Nephron (organoid): Measurements from ENCODE around the gene STXBP2.

Experiments
- H3K27ac Mint-ChIP-seq, 3 experiments: 2 replicates each; pipeline ENCODE4 v1.8.0; 2020; ENCODE audit warnings: mixed read lengths in 3 of 3, mild to moderate bottlenecking in 2 of 3, moderate library complexity in 1 of 3
- H3K27me3 Mint-ChIP-seq: 2 replicates; pipeline ENCODE4 v1.8.0; 2021; ENCODE audit warnings: low read depth, mild to moderate bottlenecking, moderate library complexity, mixed read lengths
- H3K36me3 Mint-ChIP-seq: 2 replicates; pipeline ENCODE4 v1.8.0; 2020; ENCODE audit warnings: low read depth, mixed read lengths
- H3K4me1 Mint-ChIP-seq: 2 replicates; pipeline ENCODE4 v1.8.0; 2020; ENCODE audit warnings: mixed read lengths
- H3K4me3 Mint-ChIP-seq, 3 experiments: 2 replicates each; pipeline ENCODE4 v1.8.0; 2020; ENCODE audit warnings: mild to moderate bottlenecking in 3 of 3, mixed read lengths in 3 of 3, moderate library complexity in 2 of 3
- H3K9me3 Mint-ChIP-seq: 2 replicates; pipeline ENCODE4 v1.8.0; 2020; ENCODE audit warnings: mixed read lengths
- TF ChIP-seq, protein P1 (sequence below), 3 experiments: fragments of 200-600 bp; sonication (generic); IDR thresholded peaks; one replicate each; pipeline ENCODE4 v1.5.0; 2021; ENCODE audit warnings: antibody characterized with exemption in 3 of 3; ENCODE audit not compliant: unreplicated experiment in 3 of 3

The STXBP2 gene

DNA sequence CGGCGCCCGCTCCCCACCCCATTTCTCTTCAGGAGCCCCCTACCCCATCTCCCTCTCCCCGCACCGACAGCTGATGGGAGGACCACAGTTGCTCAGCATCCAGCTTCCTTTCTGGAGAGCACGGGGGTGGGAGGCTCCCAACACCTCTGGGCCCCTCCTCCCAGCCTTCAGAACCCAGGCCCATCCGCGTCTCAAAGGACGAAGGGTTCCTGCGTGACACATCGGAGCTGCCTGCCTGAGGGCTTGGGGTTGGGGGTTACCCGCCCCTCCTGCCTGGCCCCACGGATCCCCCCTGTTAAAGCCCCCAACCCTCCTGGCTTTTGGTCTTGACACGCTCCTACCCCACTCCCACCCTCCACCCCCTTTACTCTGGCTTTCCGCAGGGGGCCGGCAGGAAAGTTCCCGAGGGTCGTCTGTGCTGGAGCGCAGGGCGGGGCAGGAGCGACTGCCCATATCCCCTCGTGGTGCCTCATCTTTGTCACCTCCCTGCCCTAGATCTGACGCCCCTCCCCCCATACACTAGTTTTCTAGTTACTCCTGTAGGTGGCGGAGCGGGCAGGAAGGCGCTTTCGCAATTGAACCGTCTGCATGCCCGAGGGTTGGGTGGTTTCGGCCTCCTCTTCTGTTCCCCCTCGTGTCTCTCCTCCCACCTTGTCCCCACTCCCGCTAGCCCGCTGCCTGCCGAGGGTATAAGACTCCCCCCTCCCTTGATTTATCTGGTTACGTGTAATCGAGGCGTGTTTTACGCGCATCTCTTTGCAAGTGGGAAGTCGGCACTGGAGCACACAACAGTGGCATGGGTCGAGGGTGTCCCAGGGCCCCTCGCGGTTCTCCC, 44.6 kb downstream of the STXBP2 start:
- H3K9me3 Mint-ChIP-seq, result no peaks in the 10 kb centered on the region
- H3K4me3 Mint-ChIP-seq, result peak overlapping the region; percentile 92 to 94 (median 93)
- TF ChIP-seq, protein P1, sequence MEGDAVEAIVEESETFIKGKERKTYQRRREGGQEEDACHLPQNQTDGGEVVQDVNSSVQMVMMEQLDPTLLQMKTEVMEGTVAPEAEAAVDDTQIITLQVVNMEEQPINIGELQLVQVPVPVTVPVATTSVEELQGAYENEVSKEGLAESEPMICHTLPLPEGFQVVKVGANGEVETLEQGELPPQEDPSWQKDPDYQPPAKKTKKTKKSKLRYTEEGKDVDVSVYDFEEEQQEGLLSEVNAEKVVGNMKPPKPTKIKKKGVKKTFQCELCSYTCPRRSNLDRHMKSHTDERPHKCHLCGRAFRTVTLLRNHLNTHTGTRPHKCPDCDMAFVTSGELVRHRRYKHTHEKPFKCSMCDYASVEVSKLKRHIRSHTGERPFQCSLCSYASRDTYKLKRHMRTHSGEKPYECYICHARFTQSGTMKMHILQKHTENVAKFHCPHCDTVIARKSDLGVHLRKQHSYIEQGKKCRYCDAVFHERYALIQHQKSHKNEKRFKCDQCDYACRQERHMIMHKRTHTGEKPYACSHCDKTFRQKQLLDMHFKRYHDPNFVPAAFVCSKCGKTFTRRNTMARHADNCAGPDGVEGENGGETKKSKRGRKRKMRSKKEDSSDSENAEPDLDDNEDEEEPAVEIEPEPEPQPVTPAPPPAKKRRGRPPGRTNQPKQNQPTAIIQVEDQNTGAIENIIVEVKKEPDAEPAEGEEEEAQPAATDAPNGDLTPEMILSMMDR (IDR thresholded peaks at IDR 0.05; ENCODE audit: unreplicated experiment in 3 of 3), result peak; percentile 29 to 42 (median 40)
- H3K27me3 Mint-ChIP-seq, result peaks cover 11% of the 10 kb centered on the region
- peaks cover 19% of the 10 kb centered on the region for H3K36me3 Mint-ChIP-seq
- H3K27ac Mint-ChIP-seq, result peak overlapping the region; percentile 58 to 83 (median 72)
- H3K4me1 Mint-ChIP-seq, result peaks cover 6% of the 10 kb centered on the region

DNA sequence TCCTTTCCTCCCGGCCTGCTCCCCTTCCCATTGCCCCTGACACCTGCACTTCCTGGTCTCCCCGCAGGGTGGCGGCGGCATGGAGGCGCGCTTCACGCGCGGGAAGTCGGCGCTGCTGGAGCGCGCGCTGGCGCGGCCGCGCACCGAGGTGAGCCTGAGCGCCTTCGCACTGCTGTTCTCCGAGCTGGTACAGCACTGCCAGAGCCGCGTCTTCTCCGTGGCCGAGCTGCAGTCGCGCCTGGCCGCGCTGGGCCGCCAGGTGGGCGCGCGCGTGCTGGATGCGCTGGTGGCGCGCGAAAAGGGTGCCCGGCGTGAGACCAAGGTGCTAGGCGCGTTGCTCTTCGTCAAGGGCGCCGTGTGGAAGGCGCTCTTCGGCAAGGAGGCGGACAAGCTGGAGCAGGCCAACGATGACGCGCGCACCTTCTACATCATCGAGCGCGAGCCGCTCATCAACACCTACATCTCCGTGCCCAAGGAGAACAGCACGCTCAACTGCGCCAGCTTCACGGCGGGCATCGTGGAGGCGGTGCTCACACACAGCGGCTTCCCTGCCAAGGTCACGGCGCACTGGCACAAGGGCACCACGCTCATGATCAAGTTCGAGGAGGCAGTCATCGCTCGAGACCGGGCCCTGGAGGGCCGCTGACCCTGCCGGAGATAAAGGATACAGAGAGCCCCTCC, 45.4 kb downstream of the STXBP2 start:
- Mint-ChIP-seq H3K4me1 (peaks cover 6% of the 10 kb centered on the region), H3K9me3 (no peaks in the 10 kb centered on the region), H3K36me3 (peaks cover 19% of the 10 kb centered on the region), H3K27me3 (peaks cover 5% of the 10 kb centered on the region), H3K4me3 (peak overlapping the region; percentile 92 to 94 (median 93)), H3K27ac (peak overlapping the region in 1 of 3 experiments; percentile 72)
- TF ChIP-seq, protein P1 (IDR thresholded peaks at IDR 0.05; ENCODE audit: unreplicated experiment in 3 of 3), result no peak

GRCh38 chr19:7685546-7686445, 48.9 kb downstream of the STXBP2 start:
- Mint-ChIP-seq H3K27ac (no peak overlapping the region), H3K36me3 (peaks cover 19% of the 10 kb centered on the region), H3K4me3 (peak overlapping the region in 2 of 3 experiments; percentile 10 to 57), H3K4me1 (no peaks in the 10 kb centered on the region), H3K27me3 (peaks cover 3% of the 10 kb centered on the region), H3K9me3 (no peaks in the 10 kb centered on the region)
- TF ChIP-seq, protein P1 (IDR thresholded peaks at IDR 0.05; ENCODE audit: unreplicated experiment in 3 of 3), result no peak

DNA sequence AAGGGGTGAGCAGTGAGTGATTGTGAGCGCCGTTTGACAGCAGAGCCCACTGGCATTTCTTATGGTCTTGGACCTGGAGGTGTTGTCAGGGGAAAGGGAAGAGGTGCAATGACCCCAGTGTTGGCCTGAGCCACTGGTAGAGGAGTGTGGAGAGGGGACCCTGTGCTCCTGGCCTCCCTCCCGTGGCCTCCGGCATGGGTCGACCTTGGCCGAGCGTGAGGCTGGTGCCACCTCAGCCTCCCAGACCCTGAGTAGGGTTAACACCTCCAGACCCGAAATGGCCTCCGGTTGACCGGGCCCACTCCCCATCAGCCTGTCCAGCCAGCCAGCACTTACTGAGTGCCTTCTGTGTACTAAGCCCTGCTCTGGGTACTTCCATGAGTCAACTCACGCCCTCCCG, 50.3 kb downstream of the STXBP2 start:
- Mint-ChIP-seq H3K27me3 (peaks cover 3% of the 10 kb centered on the region), H3K9me3 (no peaks in the 10 kb centered on the region), H3K27ac (no peak overlapping the region), H3K36me3 (peaks cover 19% of the 10 kb centered on the region), H3K4me3 (no peak overlapping the region), H3K4me1 (no peaks in the 10 kb centered on the region)
- TF ChIP-seq, protein P1 (IDR thresholded peaks at IDR 0.05; ENCODE audit: unreplicated experiment in 3 of 3), result no peak

GRCh38 chr19:7689165-7689564, 52.3 kb downstream of the STXBP2 start:
- H3K36me3 Mint-ChIP-seq, result peaks cover 5% of the 10 kb centered on the region
- no peaks in the 10 kb centered on the region for H3K9me3 Mint-ChIP-seq
- H3K4me3 Mint-ChIP-seq, result no peak overlapping the region
- H3K4me1 Mint-ChIP-seq, result no peaks in the 10 kb centered on the region
- peaks cover 3% of the 10 kb centered on the region for H3K27me3 Mint-ChIP-seq
- H3K27ac Mint-ChIP-seq, result no peak overlapping the region
- TF ChIP-seq, protein P1 (IDR thresholded peaks at IDR 0.05; ENCODE audit: unreplicated experiment in 3 of 3), result no peak
